H9 (cell line): Measurements from ENCODE around the gene THEMIS. TPM values are rescaled to one million over a fixed set of nuclear protein-coding genes. Genes with fewer than 3 reads are reported as not detected.

Experiments used
- DNase-seq: peaks from one replicate; pipeline ENCODE4 v3.0.0-alpha.2; 2017
- H2AFZ ChIP-seq: one replicate; pipeline ENCODE4 v1.6.1; 2013; ENCODE audit warnings: mild to moderate bottlenecking, low read length, control low read depth, moderate library complexity
- H2AK5ac ChIP-seq: 2 replicates; pipeline ENCODE4 v1.6.1; 2013; ENCODE audit warnings: low read length, control low read depth, mixed read lengths; ENCODE audit not compliant: insufficient read length
- H2BK120ac ChIP-seq: one replicate; pipeline ENCODE4 v1.6.1; 2013; ENCODE audit warnings: low read depth, mild to moderate bottlenecking, low read length, control low read depth, inconsistent platforms; ENCODE audit not compliant: poor library complexity, severe bottlenecking
- H2BK12ac ChIP-seq: 2 replicates; pipeline ENCODE4 v1.6.1; 2013; ENCODE audit warnings: low read length, control low read depth, mixed read lengths, low read depth; ENCODE audit not compliant: insufficient read length
- H2BK15ac ChIP-seq: 2 replicates; pipeline ENCODE4 v1.6.1; 2013; ENCODE audit warnings: low read depth, low read length, control low read depth
- H2BK20ac ChIP-seq: one replicate; pipeline ENCODE4 v1.6.1; 2013; ENCODE audit warnings: low read depth, mild to moderate bottlenecking, low read length, control low read depth, inconsistent platforms; ENCODE audit not compliant: poor library complexity, severe bottlenecking
- H2BK5ac ChIP-seq: 2 replicates; pipeline ENCODE4 v1.6.1; 2013; ENCODE audit warnings: low read length, control low read depth, mixed read lengths; ENCODE audit not compliant: insufficient read length
- H3K14ac ChIP-seq: 2 replicates; pipeline ENCODE4 v1.6.1; 2013; ENCODE audit warnings: low read length, control low read depth; ENCODE audit not compliant: insufficient read depth
- H3K18ac ChIP-seq: 2 replicates; pipeline ENCODE4 v1.6.1; 2013; ENCODE audit warnings: low read depth, mild to moderate bottlenecking, mixed read lengths, low read length, control low read depth; ENCODE audit not compliant: insufficient read length
- H3K23ac ChIP-seq: 2 replicates; pipeline ENCODE4 v1.6.1; 2013; ENCODE audit warnings: low read length, control low read depth, mixed read lengths, low read depth; ENCODE audit not compliant: insufficient read length
- H3K23me2 ChIP-seq: 2 replicates; pipeline ENCODE4 v1.6.1; 2013; ENCODE audit warnings: low read depth, mild to moderate bottlenecking, mixed read lengths, low read length, control low read depth; ENCODE audit not compliant: insufficient read length, poor library complexity, severe bottlenecking
- H3K27ac ChIP-seq: 2 replicates; pipeline ENCODE4 v1.5.1; 2013; ENCODE audit warnings: low read length, control low read depth, mixed read lengths, low read depth; ENCODE audit not compliant: insufficient read length
- H3K27me3 ChIP-seq: 2 replicates; pipeline ENCODE4 v1.6.1; 2013; ENCODE audit warnings: low read length, control low read depth, inconsistent platforms; ENCODE audit not compliant: insufficient read depth
- H3K4ac ChIP-seq: 2 replicates; pipeline ENCODE4 v1.6.1; 2013; ENCODE audit warnings: low read depth, mild to moderate bottlenecking, control low read depth, inconsistent platforms, low read length, moderate library complexity
- H3K4me1 ChIP-seq: 2 replicates; pipeline ENCODE4 v1.6.1; 2013; ENCODE audit warnings: low read length, control low read depth, inconsistent platforms; ENCODE audit not compliant: insufficient read depth
- H3K4me2 ChIP-seq: 2 replicates; pipeline ENCODE4 v1.6.1; 2013; ENCODE audit warnings: low read length, control low read depth, mixed read lengths; ENCODE audit not compliant: insufficient read length, insufficient read depth
- H3K56ac ChIP-seq: 2 replicates; pipeline ENCODE4 v1.6.1; 2013; ENCODE audit warnings: low read depth, mild to moderate bottlenecking, mixed read lengths, low read length, control low read depth; ENCODE audit not compliant: insufficient read length
- H3K79me1 ChIP-seq: 2 replicates; pipeline ENCODE4 v1.6.1; 2013; ENCODE audit warnings: low read depth, mild to moderate bottlenecking, moderate library complexity, low read length, control low read depth, inconsistent platforms; ENCODE audit not compliant: insufficient read depth, poor library complexity, severe bottlenecking
- H3K79me2 ChIP-seq: 2 replicates; pipeline ENCODE4 v1.6.1; 2013; ENCODE audit warnings: low read length, control low read depth, inconsistent platforms; ENCODE audit not compliant: insufficient read depth
- H3K9ac ChIP-seq: 2 replicates; pipeline ENCODE4 v1.6.1; 2013; ENCODE audit warnings: low read length, control low read depth, mixed read lengths; ENCODE audit not compliant: insufficient read length; ENCODE audit errors: extremely low read depth
- H3K9me3 ChIP-seq: one replicate; pipeline ENCODE4 v1.6.1; 2013; ENCODE audit warnings: low read depth, low read length, inconsistent platforms; ENCODE audit not compliant: control insufficient read depth
- H3T11ph ChIP-seq: one replicate; pipeline ENCODE4 v1.6.1; 2013; ENCODE audit warnings: mild to moderate bottlenecking, low read length, control low read depth, inconsistent platforms
- H4K20me1 ChIP-seq: one replicate; pipeline ENCODE4 v1.6.1; 2013; ENCODE audit not compliant: control insufficient read depth, insufficient read length, insufficient read depth
- H4K5ac ChIP-seq: 2 replicates; pipeline ENCODE4 v1.6.1; 2013; ENCODE audit warnings: low read depth, mild to moderate bottlenecking, mixed read lengths, low read length, control low read depth; ENCODE audit not compliant: insufficient read length
- H4K8ac ChIP-seq: replicated peaks from 2 replicates; pipeline ENCODE4 v1.6.1; 2013; ENCODE audit warnings: low read length, control low read depth, mixed read lengths, low read depth; ENCODE audit not compliant: insufficient read length
- H4K91ac ChIP-seq: 2 replicates; pipeline ENCODE4 v1.6.1; 2013; ENCODE audit warnings: low read depth, mild to moderate bottlenecking, moderate library complexity, mixed read lengths, low read length, control low read depth; ENCODE audit not compliant: insufficient read length
- H3K27ac Mint-ChIP-seq, 3 experiments: 2 replicates in 2 of 3; 3 replicates in 1 of 3; pipeline ENCODE4 v1.8.0; 2020 to 2021; ENCODE audit warnings: mixed read lengths in 3 of 3, mild to moderate bottlenecking in 1 of 3, moderate library complexity in 1 of 3
- H3K27me3 Mint-ChIP-seq: 2 replicates; pipeline ENCODE4 v1.8.0; 2021; ENCODE audit warnings: low read depth, mild to moderate bottlenecking, moderate library complexity, mixed read lengths
- H3K36me3 Mint-ChIP-seq, 3 experiments: 2 replicates in 2 of 3; 3 replicates in 1 of 3; pipeline ENCODE4 v1.8.0; 2020 to 2021; ENCODE audit warnings: low read depth in 3 of 3, mixed read lengths in 3 of 3; ENCODE audit not compliant: insufficient read depth in 1 of 3
- H3K4me1 Mint-ChIP-seq, 2 experiments: 2 replicates each; pipeline ENCODE4 v1.8.0; 2020; ENCODE audit warnings: mixed read lengths in 2 of 2
- H3K4me3 Mint-ChIP-seq, 2 experiments: 2 replicates in 1 of 2; 3 replicates in 1 of 2; pipeline ENCODE4 v1.8.0; 2020 to 2021; ENCODE audit warnings: mild to moderate bottlenecking in 2 of 2, mixed read lengths in 2 of 2, moderate library complexity in 1 of 2
- H3K9me3 Mint-ChIP-seq, 2 experiments: 2 replicates in 1 of 2; 3 replicates in 1 of 2; pipeline ENCODE4 v1.8.0; 2020; ENCODE audit warnings: mild to moderate bottlenecking in 2 of 2, mixed read lengths in 2 of 2, moderate library complexity in 1 of 2
- WGBS: extraction: QIAGEN DNeasy Blood & Tissue Kit; methylation state at CpG from one replicate; pipeline ENCODE4 v1.1.7; 2013; ENCODE audit warnings: missing lambda C conversion rate, low lambda C conversion rate, mixed read lengths; ENCODE audit not compliant: insufficient read length; ENCODE audit errors: extremely low coverage; 5-methylcytosine and 5-hydroxymethylcytosine counted together
- total RNA-seq: library from RNA; stranded (reverse); gene quantifications from 2 replicates; pipeline ENCODE4 v1.2.1, GENCODE V29; 2021
- TF ChIP-seq, protein P1 (sequence below): fragments of 200-600 bp; sonication (generic); conservative IDR thresholded peaks from 3 replicates; pipeline ENCODE4 v1.8.0; 2021; ENCODE audit warnings: antibody characterized with exemption, mild to moderate bottlenecking

The THEMIS gene
- total RNA-seq, 1 experiment from 2014 or later = not detected

DNA sequence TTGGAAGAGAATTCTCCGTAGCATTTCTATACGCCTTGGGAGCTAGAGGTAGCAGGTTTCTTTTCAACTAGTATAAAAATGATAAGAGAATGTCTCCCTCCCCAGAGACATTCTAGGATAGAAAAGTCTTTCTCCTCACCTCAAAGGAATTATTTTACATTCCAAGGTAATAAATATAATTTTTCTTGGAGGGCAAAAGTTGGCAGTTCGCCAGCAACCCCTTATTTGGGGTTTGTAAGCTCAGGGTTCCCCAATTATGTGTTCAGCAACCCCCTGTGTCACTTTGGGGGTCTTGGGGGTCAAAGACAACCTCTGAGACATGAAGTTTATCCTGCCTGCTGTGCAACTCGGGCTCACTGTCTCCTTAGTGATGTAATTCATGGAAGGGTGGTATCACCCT lies 58.3 kb downstream of the THEMIS start:
- Mint-ChIP-seq H3K4me3 (no peak overlapping the region), H3K27me3 (no peaks in the 10 kb centered on the region), H3K27ac (no peak overlapping the region), H3K36me3 (no peaks in the 10 kb centered on the region), H3K9me3 (no peaks in the 10 kb centered on the region), H3K4me1 (no peaks in the 10 kb centered on the region)
- Histone ChIP-seq H2BK15ac (no peak overlapping the region), H2BK12ac (no peak overlapping the region), H3K9ac (no peak overlapping the region), H3K79me2 (no peaks in the 10 kb centered on the region), H2AFZ (no peak overlapping the region), H3K27me3 (no peaks in the 10 kb centered on the region), H3K27ac (no peak overlapping the region), H3K14ac (no peak overlapping the region), H3K23me2 (no peaks in the 10 kb centered on the region), H4K91ac (no peak overlapping the region), H3K79me1 (no peaks in the 10 kb centered on the region), H4K8ac (no peak overlapping the region), H2BK20ac (no peak overlapping the region), H3K4me2 (no peak overlapping the region), H3K23ac (no peak overlapping the region), H3K18ac (no peak overlapping the region), H2AK5ac (no peak overlapping the region), H4K5ac (no peak overlapping the region), H3K4ac (no peak overlapping the region), H3K56ac (no peak overlapping the region), H2BK120ac (no peak overlapping the region), H2BK5ac (no peak overlapping the region), H4K20me1 (no peaks in the 10 kb centered on the region), H3K4me1 (no peaks in the 10 kb centered on the region), H3T11ph (no peak overlapping the region), H3K9me3 (no peaks in the 10 kb centered on the region)
- no CpG with 5 or more reads among the region's 4 CpGs for WGBS
- TF ChIP-seq, protein P1, sequence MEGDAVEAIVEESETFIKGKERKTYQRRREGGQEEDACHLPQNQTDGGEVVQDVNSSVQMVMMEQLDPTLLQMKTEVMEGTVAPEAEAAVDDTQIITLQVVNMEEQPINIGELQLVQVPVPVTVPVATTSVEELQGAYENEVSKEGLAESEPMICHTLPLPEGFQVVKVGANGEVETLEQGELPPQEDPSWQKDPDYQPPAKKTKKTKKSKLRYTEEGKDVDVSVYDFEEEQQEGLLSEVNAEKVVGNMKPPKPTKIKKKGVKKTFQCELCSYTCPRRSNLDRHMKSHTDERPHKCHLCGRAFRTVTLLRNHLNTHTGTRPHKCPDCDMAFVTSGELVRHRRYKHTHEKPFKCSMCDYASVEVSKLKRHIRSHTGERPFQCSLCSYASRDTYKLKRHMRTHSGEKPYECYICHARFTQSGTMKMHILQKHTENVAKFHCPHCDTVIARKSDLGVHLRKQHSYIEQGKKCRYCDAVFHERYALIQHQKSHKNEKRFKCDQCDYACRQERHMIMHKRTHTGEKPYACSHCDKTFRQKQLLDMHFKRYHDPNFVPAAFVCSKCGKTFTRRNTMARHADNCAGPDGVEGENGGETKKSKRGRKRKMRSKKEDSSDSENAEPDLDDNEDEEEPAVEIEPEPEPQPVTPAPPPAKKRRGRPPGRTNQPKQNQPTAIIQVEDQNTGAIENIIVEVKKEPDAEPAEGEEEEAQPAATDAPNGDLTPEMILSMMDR = no peak
- DNase-seq = no peak
